Measurements from ENCODE around the gene ZNF511. TPM values are rescaled to one million over a fixed set of nuclear protein-coding genes. Genes with fewer than 3 reads are reported as not detected.
A peak's percentile ranks its signal among the peaks of the same experiment; 100 is the strongest.

ZNF511 gene
- total RNA-seq, 1 experiment from 2014 or later, result 32.5 TPM

- peak; percentile 42 for DNase-seq (ENCODE audit: low read depth)
Measured at GRCh38 chr10:133335246-133336117, 26.8 kb downstream of the ZNF511 start.

DNA sequence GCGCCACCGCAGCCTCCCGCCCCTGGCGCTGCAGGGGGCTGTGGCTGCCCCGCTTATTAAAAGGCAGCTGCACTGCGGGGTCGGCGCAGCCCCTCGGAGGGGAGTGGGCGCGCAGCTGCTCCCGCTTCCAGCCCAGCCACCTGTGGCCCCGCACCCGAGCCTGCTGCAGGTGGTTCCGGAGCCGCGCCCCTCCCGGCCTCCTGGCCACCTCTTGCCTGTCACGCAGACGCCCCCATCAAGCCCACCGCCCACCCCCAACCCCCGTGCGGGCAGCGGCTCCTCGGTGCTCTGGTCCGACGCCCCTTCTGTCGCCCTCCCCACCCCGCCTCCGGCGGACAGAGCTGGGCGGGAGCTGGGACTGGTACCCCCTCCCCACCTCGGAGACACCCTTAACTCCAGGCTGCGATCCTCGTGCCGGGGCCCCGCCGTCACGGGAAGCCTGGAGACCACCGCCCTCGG, 27.4 kb downstream of the ZNF511 start:
- DNase-seq (ENCODE audit: low read depth), result no peak

DNA sequence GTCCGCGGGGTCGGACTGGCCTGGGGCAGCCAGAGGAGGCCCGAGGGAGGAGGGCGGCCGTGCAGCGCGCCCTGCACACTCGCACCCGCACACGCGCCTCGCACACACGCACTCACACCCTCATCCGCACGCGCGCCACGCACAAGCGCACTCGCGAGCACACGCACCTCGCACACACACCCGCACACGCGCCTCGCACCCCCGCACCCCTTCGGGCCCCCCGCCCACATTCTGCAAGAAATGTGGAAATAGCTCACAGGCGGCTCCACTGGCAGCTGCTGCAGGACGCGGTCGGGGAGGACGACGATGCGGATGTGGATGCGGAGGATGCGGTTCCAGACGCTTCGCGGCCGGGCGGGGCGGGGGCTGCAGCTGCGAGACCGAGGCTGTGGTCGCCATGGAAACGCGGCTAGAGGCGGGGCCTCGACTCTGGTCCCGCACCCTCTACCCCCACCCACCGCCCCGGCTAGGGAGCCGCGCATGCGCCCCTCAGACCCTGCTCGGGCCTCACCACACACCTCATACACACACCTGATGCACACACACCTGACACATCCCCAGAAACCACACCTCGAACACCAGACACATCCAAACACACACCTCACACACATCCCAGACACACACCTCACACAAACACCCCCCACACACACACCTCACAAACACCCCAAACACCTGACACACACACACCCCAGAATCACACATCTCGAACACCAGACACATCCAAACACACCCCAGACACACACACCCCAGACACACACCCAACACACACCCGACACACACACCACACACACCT, 28.1 kb downstream of the ZNF511 start, which contains the start of gene CALY:
Gene CALY, minus strand, starts transcription at position 320 of the 793 bp plus-strand sequence. CDS start 7,907 bp downstream, outside the sequence.
- no peak for DNase-seq (ENCODE audit: low read depth)

DNA sequence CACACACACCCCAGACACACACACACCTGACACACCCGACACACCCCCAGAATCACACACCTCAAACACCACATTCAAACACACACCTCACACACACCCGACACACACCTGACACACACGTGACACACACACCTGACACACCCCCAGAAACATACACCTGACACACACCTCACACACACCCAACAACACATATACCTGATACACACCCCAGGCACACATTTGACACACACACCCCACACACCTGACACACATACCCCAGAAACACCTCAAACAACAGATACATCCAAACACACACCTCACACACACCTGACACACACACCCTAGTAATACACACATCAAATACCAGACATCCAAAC, 28.6 kb downstream of the ZNF511 start:
- DNase-seq (ENCODE audit: low read depth), result no peak

- no peak for DNase-seq (ENCODE audit: low read depth)
Measured at GRCh38 chr10:133338080-133339071, 29.7 kb downstream of the ZNF511 start.

DNA sequence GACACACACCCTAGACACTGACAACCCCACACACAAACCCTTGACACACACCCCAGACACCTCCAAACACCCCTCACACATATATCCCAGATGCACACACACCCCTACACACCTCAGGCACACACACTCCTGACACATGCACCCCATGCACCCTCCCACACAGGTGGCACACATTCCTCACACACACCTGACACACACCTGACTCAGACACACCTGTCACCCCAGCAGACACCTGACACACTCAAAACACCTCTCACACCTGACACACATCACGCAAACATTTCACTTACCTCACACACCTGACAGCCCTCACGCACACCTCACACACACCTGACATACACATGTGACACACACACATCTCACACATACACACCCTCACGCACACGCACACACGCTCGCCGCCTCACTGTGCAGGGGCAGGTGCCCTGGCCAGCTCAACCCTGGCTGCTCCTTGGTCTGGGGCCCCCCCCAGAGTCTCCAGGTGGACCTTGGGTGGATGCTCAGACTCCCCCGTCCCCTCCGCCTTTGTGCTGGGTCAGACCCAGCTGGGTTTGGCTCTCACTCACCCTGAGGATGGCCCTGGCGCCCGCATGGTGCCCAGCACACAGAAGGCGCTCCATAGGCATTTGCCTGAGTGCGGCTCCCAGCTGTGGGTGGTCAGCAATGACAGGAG, 31.1 kb downstream of the ZNF511 start:
- no peak for DNase-seq (ENCODE audit: low read depth)

DNA sequence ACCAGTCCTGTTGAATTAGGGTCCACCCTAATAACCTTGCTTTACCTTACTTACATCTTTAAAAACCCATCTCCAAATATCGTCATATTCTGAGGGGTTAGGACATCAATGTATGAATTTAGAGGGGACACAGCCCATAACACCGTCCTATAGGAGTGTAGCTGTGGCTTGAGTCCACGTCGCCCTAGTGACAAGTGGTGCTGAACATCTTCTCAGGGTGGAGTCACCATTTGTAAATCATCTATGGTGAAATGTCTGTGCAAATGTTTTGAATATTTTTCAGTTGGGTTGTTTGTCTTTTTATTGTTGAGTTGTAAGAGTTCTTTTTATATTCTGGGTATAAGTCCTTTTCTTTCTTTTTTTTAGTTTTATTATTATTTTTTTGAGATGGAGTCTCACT, 33.3 kb downstream of the ZNF511 start:
- DNase-seq (ENCODE audit: low read depth), result no peak

DNA sequence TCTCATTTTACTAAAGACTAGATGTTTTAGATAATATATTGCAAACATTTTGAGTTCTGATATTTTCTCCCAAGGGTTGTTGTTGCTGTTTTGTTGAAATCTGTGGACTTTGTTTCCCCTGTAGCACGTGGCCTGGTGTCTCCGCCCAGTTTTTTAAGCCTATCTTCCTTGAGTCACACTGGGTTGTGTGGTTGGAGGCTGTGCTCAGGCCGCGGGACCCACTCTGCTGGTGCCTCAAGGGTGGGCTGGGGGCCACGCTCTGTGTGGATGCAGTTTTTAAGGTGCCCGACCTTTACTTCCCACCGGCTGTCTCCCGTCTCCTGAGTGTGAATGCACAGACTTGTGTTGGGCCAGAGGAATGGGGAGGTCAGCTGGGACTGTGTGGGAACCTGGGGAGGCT, 34.2 kb downstream of the ZNF511 start:
- DNase-seq (ENCODE audit: low read depth), result no peak

DNA sequence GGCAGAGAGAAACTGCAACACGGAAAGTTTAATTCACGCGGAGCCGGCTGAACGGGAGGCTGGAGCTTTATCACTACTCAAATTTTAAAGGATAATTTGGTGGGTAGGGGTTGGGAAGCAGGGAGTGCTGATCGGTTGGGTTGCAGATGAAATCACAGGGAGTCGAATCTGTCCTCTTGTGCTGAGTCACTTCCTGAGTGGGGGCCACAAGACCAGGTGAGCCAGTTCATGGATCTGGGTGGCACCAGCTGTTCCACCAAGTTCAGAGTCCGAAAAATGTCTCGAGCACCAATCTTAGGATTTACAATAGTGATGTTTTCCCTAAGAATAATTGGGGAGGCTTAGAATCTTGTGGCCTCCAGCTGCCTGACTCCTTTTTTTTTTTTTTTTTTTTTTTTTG, 34.8 kb downstream of the ZNF511 start:
- DNase-seq (ENCODE audit: low read depth), result no peak

GRCh38 chr10:133344236-133344635, 35.5 kb downstream of the ZNF511 start:
- DNase-seq (ENCODE audit: low read depth), result no peak

- no peak for DNase-seq (ENCODE audit: low read depth)
Measured at GRCh38 chr10:133346413-133346812, 37.7 kb downstream of the ZNF511 start.

- DNase-seq (ENCODE audit: low read depth), result no peak
Measured at GRCh38 chr10:133347710-133348517, 39.2 kb downstream of the ZNF511 start.

DNA sequence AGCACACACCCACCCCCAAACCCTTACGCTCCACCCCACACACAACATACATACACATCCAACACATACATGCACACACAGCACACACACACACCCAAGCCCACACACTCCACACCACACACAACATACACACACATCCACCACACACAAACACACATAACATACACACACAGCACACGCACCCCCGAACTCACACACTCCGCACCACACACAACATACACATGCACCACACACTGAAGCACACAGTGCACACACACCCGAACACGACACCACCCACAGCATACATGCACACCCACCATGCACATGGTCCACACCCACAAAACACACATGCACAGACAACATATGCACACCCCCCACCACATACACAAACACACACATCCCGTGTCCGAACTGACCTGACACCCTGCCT, 40.5 kb downstream of the ZNF511 start:
- DNase-seq (ENCODE audit: low read depth), result no peak

DNA sequence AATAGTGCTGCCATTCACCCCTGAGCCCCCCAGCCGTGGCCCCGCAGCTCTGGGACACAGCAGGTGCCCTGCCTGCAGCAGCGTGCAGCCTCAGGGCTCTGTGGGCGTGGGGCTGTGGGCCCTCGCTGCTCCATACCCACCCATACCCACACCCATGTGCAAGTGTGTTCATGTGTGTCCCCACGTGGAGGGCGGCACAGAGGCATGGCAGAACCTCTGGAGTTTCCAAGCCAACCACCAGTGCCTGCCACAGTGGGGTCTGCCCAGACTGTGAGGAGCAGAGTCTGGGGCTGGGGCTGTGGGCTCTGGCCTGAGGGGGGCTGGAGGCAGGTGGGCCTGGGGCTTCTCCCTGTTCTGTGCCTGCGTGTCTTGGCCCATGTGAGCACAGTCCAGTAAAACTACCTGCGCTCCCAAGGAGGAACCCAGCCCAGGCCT, 40.9 kb downstream of the ZNF511 start:
- DNase-seq (ENCODE audit: low read depth), result no peak

DNA sequence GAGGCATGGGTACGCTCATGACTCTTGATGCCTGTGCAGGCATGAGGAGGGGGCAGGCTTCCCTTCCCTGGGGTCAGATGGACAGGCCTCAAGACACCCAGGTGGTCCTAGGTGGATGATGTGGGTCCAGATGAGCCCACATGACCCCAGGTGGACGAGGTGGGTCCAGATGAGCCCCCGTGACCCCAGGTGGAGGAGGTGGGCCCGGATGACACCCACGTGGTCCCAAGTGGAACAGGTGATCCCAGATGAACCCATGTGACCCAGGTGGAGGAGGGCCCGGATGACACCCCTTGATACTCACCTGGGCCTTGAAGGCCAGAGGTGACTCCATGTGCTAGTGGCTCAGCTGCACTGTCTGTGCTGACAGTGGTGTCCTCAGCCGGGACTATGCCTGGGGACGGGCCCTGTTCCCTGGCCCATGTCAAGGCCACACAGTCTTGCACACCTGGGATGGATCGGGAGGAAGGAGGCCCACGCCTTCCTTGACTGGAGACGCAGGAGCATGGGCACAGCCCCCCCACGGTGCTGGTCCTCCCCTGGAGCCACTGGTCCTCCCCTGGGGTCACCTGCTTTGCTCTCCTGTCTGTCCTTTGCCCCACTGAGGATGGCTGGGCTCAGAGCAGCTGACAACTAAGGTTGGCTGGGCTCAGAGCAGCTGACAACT, 41.7 kb downstream of the ZNF511 start:
- no peak for DNase-seq (ENCODE audit: low read depth)

- DNase-seq (ENCODE audit: low read depth), result no peak
Measured at GRCh38 chr10:133350950-133351329, 42.2 kb downstream of the ZNF511 start.

GRCh38 chr10:133351408-133352318, 42.9 kb downstream of the ZNF511 start:
- no peak for DNase-seq (ENCODE audit: low read depth)

DNA sequence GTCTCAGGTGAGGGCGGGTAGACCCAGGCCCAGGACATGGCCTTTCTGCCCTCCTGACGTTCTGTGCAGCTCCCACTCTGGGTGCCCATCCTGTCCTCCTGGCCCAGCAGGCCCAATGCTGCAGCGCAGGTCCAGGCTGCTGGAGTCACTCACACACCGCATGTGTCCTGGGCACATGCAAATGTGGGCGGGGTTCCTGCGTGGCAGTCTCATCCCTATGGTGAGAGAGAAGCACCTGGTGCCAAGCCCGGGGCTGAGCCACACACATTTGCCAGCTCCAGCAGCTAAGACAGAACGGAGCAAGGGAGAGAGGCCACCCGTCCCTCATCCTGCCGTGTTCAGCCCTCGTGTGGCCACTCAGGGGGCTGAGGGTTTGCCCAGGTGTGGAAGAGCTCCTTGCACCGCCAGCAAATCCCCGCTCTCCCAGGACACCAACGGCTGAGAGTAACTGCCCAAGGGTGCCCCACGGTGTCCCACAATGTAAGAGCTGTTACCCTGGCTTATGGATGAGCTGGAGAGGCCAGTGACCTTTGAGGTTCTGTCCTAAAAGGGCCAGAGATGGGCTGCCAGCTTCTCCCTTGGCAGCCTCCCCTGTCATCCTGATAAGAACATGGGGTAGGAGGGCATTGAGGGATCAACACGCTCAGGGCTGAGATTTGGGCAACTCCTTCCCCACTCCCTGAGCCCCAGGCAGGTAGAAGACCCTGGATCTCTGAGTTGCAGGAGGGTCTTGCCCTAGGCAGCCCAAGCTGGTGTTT, 44.7 kb downstream of the ZNF511 start:
- DNase-seq (ENCODE audit: low read depth), result no peak
